Measurements from ENCODE around the gene VIT.
A peak's percentile ranks its signal among the peaks of the same experiment; 100 is the strongest.

Gene VIT

DNA sequence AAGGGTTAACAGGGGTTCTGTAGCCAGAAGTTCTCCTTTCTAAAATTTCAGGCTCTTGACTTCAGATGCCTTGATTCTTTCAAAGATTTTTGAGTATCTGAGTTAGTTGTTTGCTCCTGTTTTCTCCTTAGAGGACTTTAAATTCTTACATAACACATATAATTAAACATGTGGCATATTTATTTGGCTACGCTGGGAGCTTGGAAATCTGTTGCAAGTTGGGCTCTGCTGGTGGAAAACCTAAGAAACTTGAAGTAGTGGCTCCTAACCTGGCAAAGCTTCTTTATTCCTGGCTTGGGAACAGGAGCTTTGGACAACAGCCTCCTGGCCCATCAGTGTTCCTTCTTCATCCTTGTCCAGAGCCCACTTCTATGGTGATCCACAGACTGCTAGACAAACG lies 72.6 kb downstream of the VIT start:
- no peak for DNase-seq (ENCODE audit: low spot score)

GRCh38 chr2:36770542-36771287 lies 74.2 kb downstream of the VIT start:
- peak; percentile 59 for DNase-seq (ENCODE audit: low spot score)

DNA sequence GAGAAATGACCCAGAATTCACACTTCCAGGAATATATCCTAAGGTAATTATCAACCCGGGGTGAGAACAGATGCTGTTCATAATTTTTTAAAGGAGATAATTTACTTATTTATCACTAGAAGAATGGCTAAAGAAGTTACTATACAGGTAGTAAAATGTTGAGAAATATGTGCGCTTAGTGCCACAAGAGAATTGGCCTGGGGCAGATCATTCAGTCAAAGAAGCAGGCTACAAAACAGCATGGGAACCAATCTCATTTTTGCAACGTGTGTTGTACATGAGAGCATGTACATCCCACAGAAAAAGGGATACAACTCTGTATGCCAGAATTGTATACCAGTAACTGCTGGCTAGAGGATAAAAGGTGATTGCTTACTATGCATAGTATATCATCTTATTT lies 75.2 kb downstream of the VIT start:
- DNase-seq (ENCODE audit: low spot score): no peak

DNA sequence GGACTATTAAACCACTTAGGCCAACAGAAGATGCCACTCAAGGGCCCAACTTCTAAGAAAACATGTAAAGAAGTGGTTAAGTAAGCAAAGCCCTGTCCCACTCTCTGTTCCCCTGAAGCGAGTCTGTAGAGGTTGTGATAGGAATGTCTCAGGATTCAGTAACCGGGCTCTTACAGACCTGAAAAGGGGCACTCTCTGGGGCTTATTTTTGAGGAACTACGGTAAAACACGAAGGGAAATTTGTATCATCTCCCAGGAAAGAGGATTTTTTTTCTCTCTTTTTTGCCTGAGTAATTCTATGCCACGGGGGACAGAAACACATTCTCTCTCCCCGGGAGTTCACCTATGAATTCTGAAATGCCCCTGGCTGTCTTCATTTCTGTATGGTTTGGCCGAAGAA lies 77.4 kb downstream of the VIT start:
- no peak for DNase-seq (ENCODE audit: low spot score)

DNA sequence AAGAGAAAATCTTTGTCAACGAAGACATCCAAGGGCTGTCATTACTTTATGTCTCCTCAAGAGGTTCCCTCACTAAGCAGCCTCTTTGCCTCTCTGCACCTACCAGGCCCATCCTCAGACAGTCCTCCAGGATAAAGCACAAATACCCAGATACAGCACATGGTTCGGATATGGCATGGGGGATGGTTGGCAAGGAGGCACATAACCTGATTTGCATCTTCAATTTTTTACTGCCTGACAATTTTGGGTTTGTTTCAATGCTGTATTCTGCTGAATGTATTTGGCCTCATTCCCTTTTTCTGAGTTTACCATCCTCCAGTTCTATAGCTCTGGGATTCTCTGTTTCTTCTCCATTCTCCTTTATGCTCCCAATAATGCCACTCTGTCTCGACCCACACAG lies 78.8 kb downstream of the VIT start:
- no peak for DNase-seq (ENCODE audit: low spot score)

DNA sequence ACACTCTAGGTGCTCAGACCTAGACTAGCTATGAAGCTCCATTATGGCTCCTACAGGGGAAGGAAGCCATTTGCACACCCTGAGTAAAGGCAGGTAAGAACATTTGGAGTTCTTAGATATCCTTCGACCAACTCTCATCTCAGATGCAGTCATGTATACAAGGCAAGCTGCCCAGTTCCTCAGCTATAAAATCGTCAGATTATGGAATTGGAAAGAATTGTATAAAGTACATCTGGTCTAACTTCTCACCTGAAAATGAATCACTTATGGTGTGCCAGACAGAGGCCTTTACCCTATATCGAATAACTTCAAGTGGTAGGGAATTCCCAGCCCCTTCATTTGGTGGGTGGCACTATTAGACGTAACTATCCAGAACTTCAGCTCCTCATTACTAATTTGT lies 79.3 kb downstream of the VIT start:
- no peak for DNase-seq (ENCODE audit: low spot score)

GRCh38 chr2:36777272-36777671 lies 80.8 kb downstream of the VIT start:
- DNase-seq (ENCODE audit: low spot score): no peak

- DNase-seq (ENCODE audit: low spot score): no peak
These were observed 81.3 kb downstream of the VIT start for GRCh38 chr2:36777788-36778187.

- DNase-seq (ENCODE audit: low spot score): no peak
These were observed 83.0 kb downstream of the VIT start for GRCh38 chr2:36779462-36779861.

- DNase-seq (ENCODE audit: low spot score): peak; percentile 52
These were observed 83.8 kb downstream of the VIT start for GRCh38 chr2:36780231-36780839.

DNA sequence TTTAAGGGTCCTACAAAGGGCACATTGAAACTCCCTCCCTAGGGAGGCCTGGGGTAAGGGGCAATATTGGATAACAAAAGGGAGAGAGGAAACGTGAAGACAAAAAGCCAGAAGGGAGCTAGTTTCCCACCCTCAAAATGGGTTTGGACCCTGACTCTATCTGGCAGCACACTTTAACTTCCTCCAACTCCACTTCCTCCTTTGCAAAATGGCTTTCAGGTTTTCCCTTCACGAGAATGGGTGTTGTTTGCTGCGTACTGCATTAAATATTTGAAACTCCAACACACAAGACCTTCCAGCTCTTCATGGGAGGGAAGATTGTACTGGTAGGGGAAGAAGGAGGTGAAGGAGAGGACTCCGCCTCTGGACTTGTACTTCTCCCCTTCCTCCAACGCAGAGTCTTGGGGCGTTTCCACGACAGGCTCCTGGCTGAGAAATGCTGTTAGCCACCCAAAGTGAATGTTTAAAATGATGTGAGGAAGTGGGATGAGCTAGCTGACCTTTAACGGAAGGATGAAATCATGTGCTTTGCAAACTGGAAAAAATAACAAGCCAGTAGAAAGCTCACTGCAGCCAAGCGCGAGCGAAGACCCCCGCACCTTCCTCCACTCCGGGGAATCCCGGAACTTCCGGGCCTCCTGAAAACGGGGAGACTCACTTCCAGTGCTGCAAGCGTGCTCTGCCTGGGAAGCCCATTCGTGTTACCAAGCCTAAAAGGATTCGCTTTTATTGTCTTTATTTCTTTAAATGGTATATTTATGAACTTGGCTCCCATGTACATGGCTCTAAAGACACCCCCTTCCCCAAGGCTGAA lies 85.6 kb downstream of the VIT start:
- no peak for DNase-seq (ENCODE audit: low spot score)

DNA sequence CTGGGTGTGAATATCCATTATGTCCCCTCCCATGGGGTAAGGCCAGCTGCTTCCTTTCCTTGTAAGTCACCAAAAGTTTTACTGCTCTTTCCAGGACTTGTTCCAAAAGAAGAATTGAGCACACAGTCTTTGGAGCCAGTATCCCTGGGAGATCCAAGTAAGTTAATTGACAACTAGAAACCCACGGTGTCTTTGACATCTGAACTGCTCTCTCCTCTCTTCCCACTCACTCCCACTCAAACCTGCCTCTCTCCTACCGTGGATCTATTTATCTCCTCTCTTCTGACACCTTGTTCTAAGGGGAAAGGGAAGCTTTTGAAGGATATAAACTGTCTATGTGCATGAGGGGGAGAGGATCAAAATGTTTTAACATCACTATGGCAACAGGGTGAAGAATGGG lies 86.7 kb downstream of the VIT start:
- DNase-seq (ENCODE audit: low spot score): no peak

GRCh38 chr2:36785179-36785795 lies 88.8 kb downstream of the VIT start:
- peak; percentile 69 for DNase-seq (ENCODE audit: low spot score)

DNA sequence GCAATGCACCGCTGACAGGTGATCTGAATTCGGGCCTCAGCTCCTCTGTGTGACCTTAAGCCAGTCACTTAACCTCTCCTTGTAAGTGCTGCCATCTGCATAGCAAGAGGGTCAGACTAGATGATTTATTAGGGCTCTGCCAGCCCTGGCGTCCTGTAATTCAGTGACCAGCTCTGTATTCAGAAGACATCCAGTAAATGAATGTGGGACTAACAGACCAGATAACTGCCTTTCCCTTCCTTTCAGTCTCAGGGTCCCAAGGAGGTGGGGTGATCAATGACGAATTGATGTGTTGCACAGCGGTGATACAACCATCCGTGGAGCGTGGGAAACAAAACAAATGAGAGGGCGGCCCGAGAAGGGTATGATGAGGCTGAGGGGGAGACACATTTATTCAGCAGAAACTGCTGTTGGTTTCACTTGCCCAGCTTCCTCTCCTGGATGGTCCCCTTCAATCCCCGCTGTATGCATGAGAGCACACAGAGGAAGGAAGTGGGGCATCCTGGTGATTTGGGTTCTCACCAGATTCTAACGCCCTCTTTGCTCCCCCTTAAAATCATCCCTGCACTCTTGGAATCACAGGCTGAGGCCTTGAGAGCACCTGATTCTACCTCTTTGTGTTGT lies 92.8 kb downstream of the VIT start:
- DNase-seq (ENCODE audit: low spot score): no peak

- DNase-seq (ENCODE audit: low spot score): no peak
These were observed 96.4 kb downstream of the VIT start for GRCh38 chr2:36792951-36793350.

GRCh38 chr2:36797324-36798070 lies 101.0 kb downstream of the VIT start:
- no peak for DNase-seq (ENCODE audit: low spot score)

GRCh38 chr2:36798724-36799123 lies 102.2 kb downstream of the VIT start:
- DNase-seq (ENCODE audit: low spot score): no peak

DNA sequence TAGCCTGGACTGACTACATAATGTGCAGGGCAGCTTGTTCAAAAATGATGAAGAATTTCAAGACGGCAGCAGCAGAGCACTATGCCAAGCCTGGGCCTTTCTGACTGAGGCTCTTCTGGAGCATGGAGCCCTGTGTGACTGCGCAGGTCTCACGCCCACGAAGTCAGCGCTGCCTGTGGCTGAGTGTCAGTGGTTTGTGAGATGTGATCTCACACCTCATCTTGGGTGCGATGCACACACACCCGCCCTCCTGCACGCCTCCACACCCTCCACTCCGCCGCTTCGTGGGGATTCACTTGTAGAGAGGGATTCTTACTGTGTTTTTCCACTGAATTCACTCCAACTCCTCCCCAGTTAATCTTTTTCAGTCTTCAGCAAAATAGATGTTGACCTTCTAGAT lies 103.9 kb downstream of the VIT start:
- DNase-seq (ENCODE audit: low spot score): no peak

DNA sequence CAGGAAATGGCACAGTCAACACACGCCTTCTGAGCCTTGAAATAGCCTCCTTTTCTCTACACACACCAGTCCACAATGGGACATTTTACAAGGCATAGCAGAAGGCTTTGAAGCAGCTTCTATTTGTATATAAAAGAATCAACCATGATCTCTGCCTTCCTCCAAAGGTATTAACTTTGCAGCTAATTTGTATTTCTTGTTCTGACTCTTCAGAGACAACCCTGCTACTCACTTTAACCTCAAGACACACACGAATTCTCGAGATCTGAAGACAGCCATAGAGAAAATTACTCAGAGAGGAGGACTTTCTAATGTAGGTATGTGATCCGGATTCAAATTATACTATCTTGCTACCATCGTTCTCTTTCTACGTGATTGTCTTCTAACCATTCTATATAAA lies 104.6 kb downstream of the VIT start:
- no peak for DNase-seq (ENCODE audit: low spot score)

DNA sequence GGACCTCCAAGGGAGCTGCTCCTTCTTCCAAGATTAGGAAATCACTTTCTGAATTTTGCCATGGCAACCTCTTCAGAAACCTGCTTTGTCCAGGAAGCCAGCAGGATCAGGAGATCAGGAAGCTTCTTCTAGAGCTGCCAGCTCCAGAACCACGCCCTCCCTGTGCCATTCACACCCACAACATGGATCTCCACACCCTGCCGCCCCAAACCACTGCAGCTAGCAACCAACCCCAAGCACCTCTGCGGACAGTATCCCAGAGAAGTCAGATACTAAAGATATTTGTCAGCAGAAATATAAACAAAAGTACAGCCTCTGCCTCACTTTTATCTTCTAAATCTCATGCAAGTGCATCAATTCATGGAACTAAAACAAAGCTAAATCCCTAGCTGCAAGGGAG lies 106.4 kb downstream of the VIT start:
- no peak for DNase-seq (ENCODE audit: low spot score)

DNA sequence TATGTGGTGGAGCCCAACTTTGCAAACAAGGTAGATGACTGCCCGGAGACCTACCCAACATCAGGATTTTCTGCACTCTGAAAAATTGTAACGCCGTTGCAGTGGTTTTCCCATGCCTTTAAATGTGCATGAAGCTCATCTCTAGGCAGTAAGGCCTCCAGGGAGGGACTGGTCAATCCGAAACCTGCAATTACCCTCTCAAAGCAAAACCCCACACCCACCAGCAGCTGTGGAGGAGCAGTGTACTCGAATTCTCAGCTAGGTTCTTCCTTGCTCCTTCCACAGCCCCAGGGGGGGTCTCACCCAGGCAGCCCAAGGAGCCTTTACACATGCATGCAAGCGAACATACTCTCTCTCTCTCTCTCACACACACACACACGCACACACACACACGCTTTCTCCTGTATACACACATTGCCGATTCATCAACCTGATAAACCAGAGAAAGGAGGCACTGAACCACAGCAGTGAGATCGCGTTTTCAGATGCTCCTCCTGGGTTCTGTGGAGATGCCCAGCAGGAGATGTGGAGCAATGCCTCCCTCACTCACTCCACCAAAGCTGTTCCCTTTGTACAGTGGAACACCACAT lies 109.2 kb downstream of the VIT start:
- DNase-seq (ENCODE audit: low spot score): no peak

All from germinal center (tissue), 1 donor.